ENCODE data around the gene C10orf71. TPM values are rescaled to one million over a fixed set of nuclear protein-coding genes. Genes with fewer than 3 reads are reported as not detected.

The C10orf71 gene
- total and polyA plus RNA-seq, 2 of the 8 experiments (the other 6 are each of a cell fraction or from before 2014, with no cell fraction given) = not detected

DNA sequence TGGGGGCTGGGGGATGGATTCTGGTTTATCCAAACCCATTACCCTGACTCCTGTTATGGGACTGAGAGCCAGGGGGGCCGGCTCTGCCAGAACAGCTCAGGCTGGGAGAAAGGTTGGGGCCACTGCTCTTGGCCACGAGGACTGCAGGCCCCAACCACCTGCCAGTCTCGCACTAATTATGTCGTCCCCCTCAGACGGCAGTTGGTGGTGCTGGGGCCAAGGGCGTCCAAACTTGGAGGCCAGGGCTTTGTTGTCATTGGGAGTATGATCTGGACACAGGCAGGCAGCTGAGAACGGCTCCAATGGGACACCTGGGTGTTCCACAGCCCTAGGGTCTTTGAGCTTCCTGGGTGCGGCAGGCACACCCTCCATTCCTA lies 62.2 kb downstream of the C10orf71 start:
- H3K27me3 ChIP-seq (replicated peaks in 1 of 4; ENCODE audit: control insufficient read depth in 3 of 4, extremely low read depth in 1 of 4, insufficient read depth in 3 of 4, low read length in 3 of 4) = no peaks in the 10 kb centered on the region
- no peaks in the 10 kb centered on the region for H4K20me1 ChIP-seq (replicated peaks in 1 of 2; ENCODE audit: control insufficient read depth in 1 of 2, insufficient read depth in 2 of 2, low read length in 2 of 2)
- TF ChIP-seq BACH1 (IDR thresholded peaks at IDR 0.05; ENCODE audit: low read length) (no peak), SP4 (IDR thresholded peaks at IDR 0.05; ENCODE audit: low read length) (no peak), GABPA (IDR thresholded peaks at IDR 0.05; ENCODE audit: borderline replicate concordance, insufficient read depth, low read length) (no peak)
- TF ChIP-seq, protein P1, sequence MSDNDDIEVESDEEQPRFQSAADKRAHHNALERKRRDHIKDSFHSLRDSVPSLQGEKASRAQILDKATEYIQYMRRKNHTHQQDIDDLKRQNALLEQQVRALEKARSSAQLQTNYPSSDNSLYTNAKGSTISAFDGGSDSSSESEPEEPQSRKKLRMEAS (IDR thresholded peaks at IDR 0.05) = no peak

More for the DNA sequence above, 62.2 kb downstream of the C10orf71 start:
- H4K8ac ChIP-seq (ENCODE audit: extremely low read depth, insufficient read depth, low read length) = no peak overlapping the region; the same call in 1 of the 2 replicates
- H3K18ac ChIP-seq (ENCODE audit: extremely low read depth, low read length) = no peak overlapping the region
- 94% methylated on average over 8 of the region's 8 CpGs; no CpG with 5 or more reads in 1 of the 2 experiments for WGBS, 2 experiments (ENCODE audit: extremely low coverage in 1 of 2, insufficient coverage in 1 of 2, insufficient read length in 1 of 2, insufficient replicate concordance in 2 of 2, low coverage in 1 of 2, low lambda C conversion rate in 2 of 2, missing lambda C conversion rate in 1 of 2)
- H3K4me2 ChIP-seq (ENCODE audit: insufficient read depth in 1 of 2, low read depth in 2 of 2, low read length in 2 of 2) = no peak overlapping the region
- H2BK120ac ChIP-seq (replicated peaks; ENCODE audit: low read depth, low read length) = no peak overlapping the region
- FAIRE-seq = no peak
- no peak overlapping the region for H2AFZ ChIP-seq (ENCODE audit: low read length)
- CTCF ChIA-PET (ENCODE audit: partially characterized antibody) = interaction anchor here (0.5 to 3.2 kb wide), 8 partner anchors 9 to 354 kb away, joined by 3 to 14 read pairs (median 4); no protein-coding TSS in a partner anchor
- DNase-seq (ENCODE audit: low read depth in 1 of 2, low spot score in 2 of 2) = no peak
- H3K4ac ChIP-seq (replicated peaks; ENCODE audit: insufficient read length, low read depth, low read length) = no peak overlapping the region
- no peak overlapping the region for H4K5ac ChIP-seq (ENCODE audit: insufficient read length, low read depth, low read length)
- no peak overlapping the region for H3K4me3 ChIP-seq (ENCODE audit: extremely low read depth in 1 of 4, insufficient read depth in 2 of 4, low read depth in 3 of 4, low read length in 4 of 4)
- H3K79me1 ChIP-seq (ENCODE audit: low read depth, low read length) = no peaks in the 10 kb centered on the region
- H3K23ac ChIP-seq (ENCODE audit: insufficient read length) = no peak overlapping the region
- POLR2A ChIA-PET (ENCODE audit: partially characterized antibody) = interaction anchor here (1.3 kb wide), 1 partner anchor 36 kb away, joined by 3 read pairs; no protein-coding TSS in a partner anchor
- no peaks in the 10 kb centered on the region for H3K9me3 ChIP-seq (ENCODE audit: insufficient read depth in 2 of 2, low read depth in 1 of 2, low read length in 1 of 2)
- H3K79me2 ChIP-seq (ENCODE audit: control insufficient read depth in 1 of 2, insufficient read depth in 2 of 2, low read length in 2 of 2) = no peaks in the 10 kb centered on the region
- H3K9ac ChIP-seq (replicated peaks in 1 of 4; ENCODE audit: extremely low read depth in 1 of 4, low read depth in 3 of 4, low read length in 3 of 4) = no peak overlapping the region
- H3K14ac ChIP-seq (ENCODE audit: insufficient read length) = no peak overlapping the region
- no peak overlapping the region for H3K56ac ChIP-seq (replicated peaks; ENCODE audit: insufficient read length, low read depth, low read length)
- no peak overlapping the region for H4K91ac ChIP-seq (replicated peaks; ENCODE audit: insufficient read length, low read length)
- H2BK5ac ChIP-seq (ENCODE audit: low read depth, low read length) = no peak overlapping the region
- H2BK15ac ChIP-seq (ENCODE audit: low read length) = no peak overlapping the region
- peaks cover 0 to 10% (median 7%) of the 10 kb centered on the region in 4 experiments; a peak in 5 of 7 replicates for H3K4me1 ChIP-seq (replicated peaks in 1 of 4; ENCODE audit: control insufficient read depth in 3 of 4, insufficient read depth in 4 of 4, low read length in 3 of 4)
- H2BK12ac ChIP-seq (ENCODE audit: low read depth, low read length) = no peak overlapping the region; the same call in 1 of the 2 replicates
- H3K36me3 ChIP-seq (ENCODE audit: control insufficient read depth in 2 of 4, insufficient read depth in 4 of 4, low read length in 3 of 4) = no peaks in the 10 kb centered on the region
- H2AK5ac ChIP-seq (ENCODE audit: low read depth, low read length) = no peak overlapping the region
- H3K23me2 ChIP-seq (ENCODE audit: low read depth, low read length) = no peaks in the 10 kb centered on the region
- H3K27ac ChIP-seq (ENCODE audit: low read depth, low read length) = no peak overlapping the region
- H2BK20ac ChIP-seq (ENCODE audit: low read length) = no peak overlapping the region
